ENCODE results near the gene SLC38A8.

GRCh38 chr16:84048871-84049270 is 6.3 kb upstream of the SLC38A8 start:
- TF ChIP-seq CTCF (IDR thresholded peaks at IDR 0.05) (no peak), POLR2A (IDR thresholded peaks at IDR 0.05) (no peak), EP300 (IDR thresholded peaks at IDR 0.05) (no peak)
